DOHH2 (cell line): Measurements from ENCODE around the gene SEC14L1.
A peak's percentile ranks its signal among the peaks of the same experiment; 100 is the strongest.

ENCODE experiments used
- H3F3A ChIP-seq: fragments of 200-600 bp; sonication (generic), shearing (Covaris generic); 2 replicates; pipeline ENCODE4 v1.6.0; 2016; ENCODE audit warnings: antibody characterized with exemption, mild to moderate bottlenecking; ENCODE audit not compliant: control insufficient read depth, insufficient read depth
- H3K27ac ChIP-seq: fragments of 200-600 bp; sonication (generic); 2 replicates; pipeline ENCODE4 v1.5.1; 2014; ENCODE audit warnings: low read depth, mild to moderate bottlenecking, low read length, moderate library complexity
- H3K27me3 ChIP-seq: fragments of 200-600 bp; sonication (generic); 2 replicates; pipeline ENCODE4 v1.6.1; 2014; ENCODE audit warnings: mild to moderate bottlenecking, low read length, mixed read lengths; ENCODE audit not compliant: control insufficient read depth
- H3K36me3 ChIP-seq: fragments of 200-600 bp; sonication (generic); 2 replicates; pipeline ENCODE4 v1.6.1; 2014; ENCODE audit warnings: mild to moderate bottlenecking, low read length, moderate library complexity, mixed read lengths; ENCODE audit not compliant: control insufficient read depth
- H3K4me1 ChIP-seq: fragments of 200-600 bp; sonication (generic); 2 replicates; pipeline ENCODE4 v1.6.1; 2014; ENCODE audit warnings: mild to moderate bottlenecking, low read length, mixed read lengths; ENCODE audit not compliant: control insufficient read depth
- H3K4me2 ChIP-seq: fragments of 200-600 bp; sonication (generic); 2 replicates; pipeline ENCODE4 v1.6.0; 2014; ENCODE audit warnings: mild to moderate bottlenecking, low read length, moderate library complexity
- H3K4me3 ChIP-seq: fragments of 200-600 bp; sonication (generic); 2 replicates; pipeline ENCODE4 v1.5.1; 2014; ENCODE audit warnings: mild to moderate bottlenecking, low read length, mixed read lengths
- H3K79me2 ChIP-seq: fragments of 200-600 bp; sonication (generic); 2 replicates; pipeline ENCODE4 v1.6.1; 2014; ENCODE audit warnings: mild to moderate bottlenecking, low read length, mixed read lengths; ENCODE audit not compliant: control insufficient read depth
- H3K9me2 ChIP-seq: fragments of 200-600 bp; sonication (generic); replicated peaks from 2 replicates; pipeline ENCODE4 v1.6.1; 2014; ENCODE audit warnings: mild to moderate bottlenecking, low read length, mixed read lengths; ENCODE audit not compliant: control insufficient read depth
- H3K9me3 ChIP-seq: fragments of 200-600 bp; sonication (generic); 2 replicates; pipeline ENCODE4 v1.6.1; 2014; ENCODE audit warnings: antibody characterized with exemption, low read length, mixed read lengths; ENCODE audit not compliant: control insufficient read depth, insufficient read depth
- H4K20me1 ChIP-seq: fragments of 200-600 bp; sonication (generic); 2 replicates; pipeline ENCODE4 v1.6.0; 2014; ENCODE audit warnings: low read depth, mild to moderate bottlenecking, antibody characterized with exemption, low read length, moderate library complexity; ENCODE audit not compliant: control insufficient read depth, insufficient read depth
- EZH2phosphoT487 ChIP-seq: fragments of 200-600 bp; sonication (generic); IDR thresholded peaks from 2 replicates; pipeline ENCODE4 v1.6.1; 2017; ENCODE audit warnings: borderline replicate concordance, mild to moderate bottlenecking, antibody characterized with exemption, low read length, moderate library complexity, mixed read lengths
- TF ChIP-seq, protein P1 (sequence below): fragments of 200-600 bp; sonication (generic); IDR thresholded peaks from one replicate; pipeline ENCODE4 v1.5.1; 2014; ENCODE audit warnings: antibody characterized with exemption, mild to moderate bottlenecking, low read depth, low read length; ENCODE audit not compliant: poor library complexity, severe bottlenecking

Gene SEC14L1

DNA sequence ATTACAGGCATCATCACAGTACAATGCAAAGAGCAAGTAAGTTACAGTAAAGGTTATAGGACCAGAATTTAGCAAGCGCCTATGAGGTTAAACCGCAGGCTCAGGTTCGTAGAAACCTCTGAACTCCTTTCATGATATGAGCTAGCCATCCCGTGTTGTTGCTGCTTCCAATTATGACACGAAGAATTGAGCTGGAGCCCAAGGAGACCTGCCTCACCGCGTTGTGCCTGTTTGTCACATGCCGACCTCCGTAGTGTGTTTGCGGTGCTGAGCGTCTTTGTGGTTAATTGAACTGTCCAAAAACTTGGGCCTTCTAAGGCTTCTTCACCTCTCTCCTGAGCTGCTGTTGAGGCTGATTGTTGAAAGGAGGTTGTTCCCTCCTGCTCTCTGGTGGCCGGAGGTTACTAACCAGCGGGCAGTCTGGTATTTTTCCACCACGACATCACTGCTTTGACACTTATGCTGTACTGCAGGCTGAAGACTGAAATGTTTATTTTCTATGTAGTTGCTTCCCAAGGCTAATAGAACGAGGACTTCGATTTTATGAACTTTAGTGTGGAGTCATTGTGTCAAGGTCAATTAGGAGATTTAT, 67.5 kb downstream of the SEC14L1 start:
- no peak overlapping the region for H3K4me3 ChIP-seq
- peaks cover 62% of the 10 kb centered on the region for H3F3A ChIP-seq
- no peak for TF ChIP-seq EZH2phosphoT487
- TF ChIP-seq, protein P1, sequence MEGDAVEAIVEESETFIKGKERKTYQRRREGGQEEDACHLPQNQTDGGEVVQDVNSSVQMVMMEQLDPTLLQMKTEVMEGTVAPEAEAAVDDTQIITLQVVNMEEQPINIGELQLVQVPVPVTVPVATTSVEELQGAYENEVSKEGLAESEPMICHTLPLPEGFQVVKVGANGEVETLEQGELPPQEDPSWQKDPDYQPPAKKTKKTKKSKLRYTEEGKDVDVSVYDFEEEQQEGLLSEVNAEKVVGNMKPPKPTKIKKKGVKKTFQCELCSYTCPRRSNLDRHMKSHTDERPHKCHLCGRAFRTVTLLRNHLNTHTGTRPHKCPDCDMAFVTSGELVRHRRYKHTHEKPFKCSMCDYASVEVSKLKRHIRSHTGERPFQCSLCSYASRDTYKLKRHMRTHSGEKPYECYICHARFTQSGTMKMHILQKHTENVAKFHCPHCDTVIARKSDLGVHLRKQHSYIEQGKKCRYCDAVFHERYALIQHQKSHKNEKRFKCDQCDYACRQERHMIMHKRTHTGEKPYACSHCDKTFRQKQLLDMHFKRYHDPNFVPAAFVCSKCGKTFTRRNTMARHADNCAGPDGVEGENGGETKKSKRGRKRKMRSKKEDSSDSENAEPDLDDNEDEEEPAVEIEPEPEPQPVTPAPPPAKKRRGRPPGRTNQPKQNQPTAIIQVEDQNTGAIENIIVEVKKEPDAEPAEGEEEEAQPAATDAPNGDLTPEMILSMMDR: no peak
- H3K4me2 ChIP-seq: no peak overlapping the region
- H3K9me2 ChIP-seq: no peaks in the 10 kb centered on the region
- no peaks in the 10 kb centered on the region for H4K20me1 ChIP-seq
- H3K9me3 ChIP-seq: no peaks in the 10 kb centered on the region
- peaks cover 38% of the 10 kb centered on the region for H3K79me2 ChIP-seq
- H3K36me3 ChIP-seq: peaks cover 99% of the 10 kb centered on the region
- no peaks in the 10 kb centered on the region for H3K27me3 ChIP-seq
- H3K27ac ChIP-seq: peak overlapping the region; percentile 96
- peaks cover 93% of the 10 kb centered on the region for H3K4me1 ChIP-seq

DNA sequence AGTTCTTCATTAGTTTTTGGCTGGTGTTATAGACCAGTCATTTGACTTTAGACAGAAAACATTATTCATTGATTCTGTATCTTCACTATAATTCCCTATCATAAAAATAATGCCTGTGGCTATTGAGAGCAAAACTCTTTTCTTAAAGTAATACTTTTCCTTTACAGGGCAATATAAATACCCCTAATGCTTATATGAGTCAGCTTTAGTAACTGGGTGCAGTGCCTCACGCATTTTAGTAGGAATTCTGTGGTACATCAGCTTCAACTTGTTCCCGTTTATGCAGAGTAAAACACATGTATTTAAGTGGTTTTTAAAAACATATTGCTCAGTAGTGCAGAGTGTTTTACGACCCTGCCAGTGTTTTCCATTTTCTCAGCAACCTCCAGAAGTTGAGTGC, 68.1 kb downstream of the SEC14L1 start:
- no peak for TF ChIP-seq EZH2phosphoT487
- TF ChIP-seq, protein P1: no peak
- no peaks in the 10 kb centered on the region for H3K9me2 ChIP-seq
- peaks cover 42% of the 10 kb centered on the region for H3K79me2 ChIP-seq
- H4K20me1 ChIP-seq: no peaks in the 10 kb centered on the region
- no peaks in the 10 kb centered on the region for H3K27me3 ChIP-seq
- H3K9me3 ChIP-seq: no peaks in the 10 kb centered on the region
- H3K4me1 ChIP-seq: peaks cover 93% of the 10 kb centered on the region
- H3K27ac ChIP-seq: peak overlapping the region; percentile 96
- no peak overlapping the region for H3K4me3 ChIP-seq
- H3K4me2 ChIP-seq: 0 out of 2 replicates have a peak overlapping the region, but pooled peaks have one; percentile 67
- H3K36me3 ChIP-seq: peaks cover 99% of the 10 kb centered on the region
- peaks cover 62% of the 10 kb centered on the region for H3F3A ChIP-seq

DNA sequence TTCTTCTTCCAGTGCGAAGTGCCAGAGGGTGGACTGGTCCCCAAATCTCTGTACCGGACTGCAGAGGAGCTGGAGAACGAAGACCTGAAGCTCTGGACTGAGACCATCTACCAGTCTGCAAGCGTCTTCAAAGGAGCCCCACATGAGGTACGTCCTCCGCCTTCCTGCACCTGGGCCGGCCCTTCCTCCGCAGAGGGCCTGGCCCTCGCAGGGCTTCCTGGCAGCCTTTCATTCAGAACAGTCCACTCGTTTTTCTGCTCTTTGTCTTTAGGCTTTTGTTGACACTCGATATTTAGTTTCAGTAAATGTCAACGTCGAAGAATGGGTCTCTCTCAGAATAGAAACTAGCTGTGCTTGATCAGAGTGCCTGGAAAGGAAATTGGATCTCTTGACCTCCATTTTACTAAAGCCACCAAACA, 68.6 kb downstream of the SEC14L1 start:
- Histone ChIP-seq H3K27me3 (no peaks in the 10 kb centered on the region), H3K79me2 (peaks cover 47% of the 10 kb centered on the region), H3K4me1 (peaks cover 93% of the 10 kb centered on the region), H3K4me3 (no peak overlapping the region), H3K9me3 (no peaks in the 10 kb centered on the region), H3K27ac (peak overlapping the region; percentile 96), H4K20me1 (no peaks in the 10 kb centered on the region), H3K9me2 (no peaks in the 10 kb centered on the region), H3K36me3 (peaks cover 99% of the 10 kb centered on the region), H3F3A (peaks cover 62% of the 10 kb centered on the region), H3K4me2 (peak overlapping the region; percentile 67; the same call in 1 of the 2 replicates)
- TF ChIP-seq, protein P1: no peak
- TF ChIP-seq EZH2phosphoT487: no peak
